Fibroblast of skin of right biceps (primary cell): ENCODE measurements around the gene KRT23.
"Not testable (repeated sequence)": the region's sequence is repeated elsewhere in the genome, so short reads cannot be mapped to it uniquely, and the experiment has no call there.

Experiments used
- DNase-seq: peaks from one replicate; pipeline ENCODE4 v3.0.0-alpha.2; 2013

The KRT23 gene

DNA sequence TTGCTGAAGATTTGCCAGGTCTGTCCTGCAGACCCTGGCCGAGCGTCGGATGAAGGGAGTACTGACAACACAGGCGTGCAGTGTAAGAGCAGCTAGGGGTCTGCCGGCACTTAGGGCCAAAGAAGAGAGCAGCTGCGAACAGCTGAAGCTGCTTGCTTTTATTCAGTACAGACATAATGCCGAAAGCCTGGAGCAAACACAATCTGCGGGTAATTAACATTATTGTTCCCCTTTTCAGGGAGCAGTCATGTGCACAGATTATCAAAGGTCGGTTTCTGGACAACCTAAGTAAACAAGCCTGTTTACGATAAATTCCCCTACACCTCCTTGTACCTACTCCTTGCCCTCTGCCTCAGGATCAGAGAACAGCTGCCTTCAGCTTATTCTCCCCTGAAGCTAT lies 12.0 kb upstream of the KRT23 start:
- DNase-seq = no peak

DNA sequence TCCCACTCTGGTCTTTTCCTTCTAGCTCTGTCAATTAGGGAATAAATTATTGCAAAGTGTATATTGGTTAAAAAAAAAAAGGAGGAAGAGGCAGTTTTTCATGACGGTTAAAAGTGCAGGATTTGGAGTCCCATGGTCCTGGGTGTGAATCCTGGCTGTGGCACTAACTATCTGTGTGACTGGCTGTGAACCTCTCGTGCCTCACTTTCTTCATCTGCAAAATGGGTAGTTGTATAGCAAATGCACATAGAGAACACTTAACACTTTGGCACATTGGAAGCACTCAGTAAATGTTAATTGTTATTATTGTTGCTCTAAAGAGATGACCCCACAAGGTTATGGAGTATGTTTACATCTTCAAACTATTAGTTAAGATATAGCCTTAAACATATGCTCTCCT lies 10.5 kb upstream of the KRT23 start:
- no peak for DNase-seq

DNA sequence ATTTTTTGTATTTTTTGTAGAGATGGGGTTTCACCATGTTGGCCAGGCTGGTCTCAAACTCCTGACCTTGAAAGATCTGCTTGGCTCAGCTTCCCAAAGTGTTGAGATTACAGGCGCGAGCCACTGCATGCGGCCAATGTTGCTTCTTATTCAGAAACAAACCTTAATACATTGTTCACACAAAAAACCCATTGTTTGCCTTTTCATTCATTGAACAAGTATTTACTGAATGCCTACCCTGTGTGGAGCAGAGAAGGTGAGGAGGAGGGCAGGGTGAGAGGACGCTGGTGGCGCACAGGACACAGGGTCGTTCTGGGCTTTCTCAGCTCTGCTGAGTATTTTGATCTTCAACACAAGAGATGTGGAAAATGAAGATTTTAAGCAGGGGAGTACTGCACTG lies 8.0 kb upstream of the KRT23 start:
- no peak for DNase-seq

DNA sequence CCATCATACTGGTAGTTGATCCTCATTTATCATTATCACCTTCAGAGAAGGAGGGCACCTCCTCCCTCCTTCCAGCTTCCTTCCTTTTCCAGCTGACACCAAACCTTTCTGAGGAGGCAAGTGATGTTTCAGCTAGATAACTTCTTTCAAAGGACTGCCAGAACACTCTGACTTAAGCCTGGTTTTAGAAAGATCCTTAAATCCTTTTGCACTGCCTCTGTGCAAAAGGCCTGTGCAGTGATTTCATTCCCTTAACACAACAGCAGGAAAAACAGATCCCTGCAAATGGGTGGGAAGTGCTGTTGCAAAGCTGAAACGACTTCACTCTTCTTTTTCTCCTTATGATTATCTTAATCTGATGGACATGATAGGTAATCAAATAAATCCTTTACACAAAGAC lies 7.1 kb upstream of the KRT23 start:
- no peak for DNase-seq

DNA sequence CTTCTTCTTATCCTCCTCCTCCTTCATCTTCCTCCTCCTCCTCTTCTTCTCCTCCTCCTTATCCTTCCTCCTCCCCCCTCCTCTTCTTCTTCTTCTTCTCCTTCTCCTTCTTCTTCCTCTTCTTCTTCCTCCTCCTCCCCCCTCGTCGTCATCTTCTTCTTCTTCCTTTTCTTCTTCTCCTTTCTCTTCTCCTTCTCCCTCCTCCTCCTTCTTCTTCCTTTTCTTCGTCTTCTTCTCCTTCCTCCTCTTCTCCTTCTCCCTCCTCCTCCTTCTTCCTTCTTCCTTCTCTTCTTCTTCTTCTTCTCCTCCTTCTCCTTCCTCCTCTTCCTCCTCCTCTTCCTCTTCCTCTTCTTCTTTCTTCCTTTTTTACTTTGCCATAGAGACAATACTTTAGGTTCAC lies 5.1 kb upstream of the KRT23 start:
- no peak for DNase-seq

DNA sequence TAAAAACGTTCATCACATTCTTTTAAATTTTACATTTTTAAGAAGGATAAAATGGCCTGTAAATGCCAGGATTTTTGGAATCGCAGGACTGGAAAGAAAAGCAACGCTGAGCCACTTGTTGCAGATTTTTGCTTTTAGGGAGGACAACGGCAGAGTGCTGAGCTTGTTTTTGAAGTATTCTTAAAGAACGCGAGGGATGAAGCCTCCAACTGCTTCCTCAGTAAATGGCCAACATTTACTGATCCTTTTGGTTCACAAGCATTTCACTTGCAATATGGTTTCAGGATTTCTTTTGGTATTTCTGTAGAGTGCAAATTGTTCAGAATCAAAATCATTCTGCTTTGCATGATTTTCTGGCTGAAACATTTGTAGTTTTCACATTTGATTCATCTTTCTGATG lies 2.8 kb upstream of the KRT23 start:
- no peak for DNase-seq

DNA sequence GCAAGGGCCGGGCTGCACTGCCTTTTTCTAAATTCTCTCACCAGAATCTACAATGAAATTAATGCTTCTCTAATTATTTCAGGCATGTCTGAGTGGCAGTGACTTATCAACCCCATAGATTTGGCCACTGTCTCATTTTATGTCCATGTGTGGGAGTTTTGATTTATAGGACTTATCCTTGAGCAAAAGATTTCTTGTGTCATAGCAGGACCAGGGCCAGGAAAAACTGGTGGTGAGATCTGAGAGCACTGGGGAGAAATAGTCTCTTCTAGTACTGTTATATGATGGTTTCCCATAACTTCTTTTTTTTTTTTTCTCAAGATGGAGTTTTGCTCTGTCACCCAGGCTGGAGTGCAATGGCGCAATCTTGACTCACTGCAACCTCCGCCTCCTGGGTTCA lies 1.5 kb upstream of the KRT23 start:
- peak; percentile 20 for DNase-seq

DNA sequence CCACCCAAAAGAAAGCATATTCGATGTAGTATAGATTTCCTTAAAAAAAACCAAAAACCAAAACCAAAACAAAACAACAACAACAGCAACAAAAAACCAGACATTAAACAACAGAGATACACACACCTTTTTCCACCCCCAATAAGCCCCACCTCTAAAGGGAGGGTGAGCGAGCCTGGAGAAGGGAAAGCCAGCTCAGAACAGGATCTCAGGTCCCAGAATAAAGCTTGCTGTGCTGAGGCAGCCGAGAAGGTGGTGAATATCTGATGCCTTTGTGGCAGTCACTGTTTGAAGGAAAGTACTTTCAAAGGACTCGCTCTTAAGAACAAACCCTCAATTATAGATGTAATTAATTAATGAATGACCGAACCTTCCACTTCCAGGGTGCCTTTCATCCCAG lies 470 bp downstream of the KRT23 start:
- no peak for DNase-seq

DNA sequence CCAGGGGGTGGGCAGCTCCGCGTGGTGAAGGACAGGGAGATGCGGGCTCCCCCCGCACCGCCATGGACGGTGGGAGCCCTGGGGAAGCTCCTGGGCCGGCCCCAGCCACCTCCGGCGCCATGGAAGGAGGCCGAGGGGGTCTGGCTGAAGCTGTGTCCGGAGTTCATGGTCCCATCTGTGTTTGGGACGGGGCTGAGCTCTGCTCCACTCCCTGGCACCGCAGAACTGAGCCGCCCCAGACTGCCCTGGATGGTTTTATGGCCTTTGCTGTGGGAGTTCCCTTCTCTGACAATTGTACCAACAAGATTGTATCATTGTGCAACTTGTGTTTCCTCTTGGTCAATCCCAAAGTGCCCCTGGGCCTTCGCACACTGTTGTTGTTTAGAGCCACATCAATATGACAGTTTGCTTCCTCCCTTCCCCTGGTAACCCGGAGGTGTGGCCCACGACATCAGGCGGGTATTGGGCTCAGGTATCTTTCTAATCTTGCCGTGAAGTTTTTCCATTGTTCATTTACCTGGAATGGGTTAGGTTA lies 942 bp downstream of the KRT23 start:
- DNase-seq = no peak

DNA sequence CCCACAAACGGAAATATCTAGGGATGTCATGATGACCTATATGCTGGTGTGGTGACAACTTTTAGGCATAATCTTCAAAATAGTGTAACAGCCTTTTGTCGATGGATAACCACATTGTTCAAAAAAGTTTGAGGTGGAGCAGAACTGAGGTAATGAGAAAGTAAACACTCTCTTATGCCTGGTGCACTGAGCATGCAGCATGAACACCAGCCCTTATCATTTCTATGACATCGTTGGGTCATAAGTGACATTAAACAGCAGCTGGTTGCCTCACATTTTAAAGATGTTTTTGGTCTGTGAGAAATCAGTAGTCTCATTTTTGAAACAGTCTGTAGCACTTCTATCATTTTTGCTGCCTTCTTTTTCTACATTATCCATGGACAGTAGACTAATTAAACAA lies 1.8 kb downstream of the KRT23 start:
- DNase-seq = no peak

DNA sequence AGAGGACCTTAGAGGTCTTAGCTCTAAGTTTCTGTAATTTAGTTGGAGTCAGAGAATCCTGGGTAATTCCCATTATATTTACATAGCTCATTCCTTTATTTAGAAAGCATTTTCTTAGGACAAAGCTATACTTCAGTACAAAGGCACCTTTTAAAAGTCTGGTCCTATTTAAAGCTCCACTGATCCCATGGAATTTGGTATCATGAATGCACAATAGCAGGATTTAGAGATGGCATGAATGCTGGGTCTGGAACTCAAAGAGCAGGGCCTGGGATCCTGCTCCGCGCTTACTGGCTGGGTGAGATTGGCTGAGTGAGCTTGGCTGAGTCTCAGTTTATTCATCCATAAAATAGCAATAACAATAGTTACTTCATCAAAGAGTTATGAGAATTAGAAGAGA lies 4.8 kb downstream of the KRT23 start:
- no peak for DNase-seq

DNA sequence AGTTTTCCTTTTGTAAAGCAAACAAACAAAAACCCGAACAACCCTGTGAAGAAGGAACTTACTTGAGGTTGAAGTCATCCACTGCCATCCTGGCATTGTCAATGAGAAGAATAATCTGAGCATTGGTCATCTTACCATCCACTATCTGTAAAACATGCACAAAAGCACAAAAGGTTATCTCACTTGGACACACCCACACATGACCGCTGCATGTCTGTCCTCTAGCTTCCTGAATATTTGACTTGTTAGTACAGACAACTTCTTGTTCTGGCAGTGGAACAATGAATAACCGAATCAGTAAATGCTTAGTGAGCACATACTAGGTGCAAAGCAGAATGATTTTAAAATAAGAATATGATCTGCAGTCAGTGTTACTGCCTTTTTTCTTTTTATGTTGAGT lies 6.1 kb downstream of the KRT23 start:
- DNase-seq = no peak

DNA sequence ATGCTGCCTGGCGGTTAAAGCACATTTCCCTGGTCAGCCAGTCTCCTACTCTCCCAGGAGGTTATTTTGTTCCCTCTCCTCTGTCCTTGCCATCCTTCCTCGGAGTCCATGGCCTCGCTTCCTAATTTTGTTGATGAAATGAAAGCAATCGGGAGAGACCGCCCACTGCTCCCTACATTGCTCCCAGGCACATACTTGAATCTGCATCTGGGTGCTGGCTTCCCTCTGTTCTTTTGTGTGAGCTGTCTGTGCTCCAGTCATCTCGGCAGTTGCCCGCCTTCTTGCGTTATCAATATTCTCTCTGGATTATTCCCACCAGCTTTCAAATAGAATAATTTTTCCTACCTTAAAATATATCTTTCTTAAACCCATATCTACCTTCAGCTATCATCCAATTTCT lies 11.1 kb downstream of the KRT23 start:
- DNase-seq = no peak

DNA sequence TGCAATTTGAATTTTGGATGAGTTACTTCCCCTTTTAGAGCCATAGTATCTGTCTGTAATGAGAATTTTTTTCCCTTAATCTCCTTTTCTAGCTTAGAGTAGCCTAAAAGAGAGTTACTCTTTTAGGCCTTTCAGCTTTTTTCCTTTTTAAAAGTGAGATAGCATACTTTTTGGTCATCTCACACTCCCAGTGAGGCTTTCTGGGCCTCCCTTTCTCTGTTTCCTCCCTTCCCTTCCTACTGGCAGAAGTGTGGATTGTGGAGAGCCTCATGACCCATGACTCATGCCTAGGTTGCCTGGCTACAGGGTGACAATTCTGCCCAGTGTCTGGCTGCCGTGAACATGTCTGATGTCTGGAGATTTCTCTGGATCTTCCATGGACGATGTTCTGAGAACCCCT lies 15.2 kb downstream of the KRT23 start:
- DNase-seq = peak; percentile 80

DNA sequence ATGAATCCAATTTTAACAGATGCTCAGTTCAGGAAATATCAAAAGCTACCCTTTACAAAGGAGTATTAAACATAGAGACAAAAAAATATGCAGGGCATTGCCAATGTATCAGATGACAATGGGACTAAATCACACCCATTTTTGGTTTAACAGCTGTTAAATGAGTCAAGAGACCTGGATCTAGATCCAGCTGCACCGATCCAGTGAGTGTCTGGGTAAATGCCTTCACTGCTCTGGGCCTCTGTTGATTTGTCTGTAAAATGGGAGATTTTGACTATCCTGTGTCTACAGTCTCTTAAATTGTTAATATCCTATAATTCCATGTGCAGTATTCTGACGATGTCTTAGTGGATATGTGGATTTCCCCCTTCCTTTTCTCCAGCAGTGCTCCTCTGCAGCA lies 16.4 kb downstream of the KRT23 start:
- no peak for DNase-seq

DNA sequence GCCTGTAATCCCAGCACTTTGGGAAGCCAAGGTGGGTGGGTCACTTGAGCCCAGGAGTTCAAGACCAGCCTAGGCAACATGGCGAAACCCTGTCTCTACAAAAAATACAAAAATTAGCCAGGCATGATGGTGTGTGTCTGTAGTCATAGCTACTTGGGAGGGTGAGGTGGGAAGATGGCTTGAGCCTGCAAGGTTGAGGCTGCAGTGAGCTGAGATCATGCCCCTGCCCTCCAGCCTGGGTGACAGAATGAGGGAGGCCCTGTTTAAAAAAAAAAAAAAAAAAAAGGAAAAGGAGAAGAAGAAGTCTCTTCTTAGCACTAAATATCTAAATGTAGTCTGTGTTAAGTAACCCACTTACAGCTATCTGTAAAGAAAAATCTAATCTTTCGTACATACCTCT lies 20.3 kb downstream of the KRT23 start:
- DNase-seq = not testable (repeated sequence)

DNA sequence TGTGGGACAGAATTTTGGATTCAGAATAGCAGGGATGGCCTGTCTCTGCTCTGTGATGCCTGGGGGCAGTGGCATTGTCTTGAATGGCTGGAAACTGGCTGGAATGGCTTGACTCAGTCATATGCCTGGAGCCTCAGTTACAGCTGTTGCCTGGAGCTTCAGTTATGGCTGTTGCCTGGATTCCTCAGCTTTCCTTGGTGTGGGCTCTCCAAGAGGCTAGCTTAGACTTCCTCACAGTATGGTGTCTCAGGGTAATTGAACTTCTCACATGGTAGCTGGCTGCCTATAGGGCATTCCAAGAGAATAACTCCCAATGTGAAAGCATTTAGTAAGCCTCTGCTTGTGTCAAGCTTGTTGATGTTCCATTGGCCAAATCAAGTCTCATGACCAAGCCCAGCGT lies 21.1 kb downstream of the KRT23 start:
- DNase-seq = no peak

DNA sequence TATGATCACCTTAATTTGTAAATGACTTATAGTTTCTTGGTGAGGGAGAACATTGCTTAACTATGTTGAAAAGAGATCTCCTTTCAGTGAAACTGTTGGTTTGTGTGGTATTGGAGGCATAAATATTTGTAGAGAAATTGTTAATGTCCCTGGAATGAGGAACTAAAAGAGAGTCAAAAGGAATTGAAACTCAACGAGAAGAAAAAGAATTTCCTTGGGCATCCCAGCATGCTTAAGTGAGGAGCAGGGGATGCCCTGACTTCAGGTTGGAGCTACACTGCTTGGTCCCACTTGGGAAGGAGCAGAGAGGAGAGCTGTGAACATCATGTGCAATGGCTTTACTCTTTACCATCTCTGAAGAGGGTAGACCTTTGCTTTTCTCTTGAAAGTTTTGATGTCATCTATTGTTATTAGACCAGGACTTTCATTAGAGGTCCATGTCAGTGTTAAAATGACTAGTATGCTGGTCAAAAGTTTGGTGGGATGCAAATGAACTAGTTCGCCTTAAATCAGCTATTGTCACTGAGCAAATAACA lies 21.7 kb downstream of the KRT23 start:
- peak; percentile 72 for DNase-seq

DNA sequence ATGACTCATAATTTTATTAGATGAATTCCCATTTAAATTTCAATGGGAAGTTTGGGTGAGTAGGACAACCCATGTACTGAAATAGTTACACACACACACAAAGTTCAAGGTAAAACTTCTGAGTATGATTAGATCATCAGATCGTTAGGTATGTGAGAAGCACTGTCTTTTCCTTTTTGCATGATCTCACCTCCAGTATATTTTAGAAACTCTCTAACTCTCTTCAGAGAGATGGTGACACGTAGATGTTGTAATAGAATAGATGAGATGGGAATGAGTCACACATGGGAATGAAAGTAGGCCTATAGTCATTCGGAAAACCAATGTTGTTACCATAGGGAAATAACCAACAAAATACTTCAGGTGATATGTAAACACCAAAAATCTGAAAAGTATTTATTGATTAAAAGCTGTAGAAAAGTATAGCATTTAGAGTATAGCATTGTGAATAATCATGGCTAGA lies 22.2 kb downstream of the KRT23 start:
- DNase-seq = peak; percentile 97

DNA sequence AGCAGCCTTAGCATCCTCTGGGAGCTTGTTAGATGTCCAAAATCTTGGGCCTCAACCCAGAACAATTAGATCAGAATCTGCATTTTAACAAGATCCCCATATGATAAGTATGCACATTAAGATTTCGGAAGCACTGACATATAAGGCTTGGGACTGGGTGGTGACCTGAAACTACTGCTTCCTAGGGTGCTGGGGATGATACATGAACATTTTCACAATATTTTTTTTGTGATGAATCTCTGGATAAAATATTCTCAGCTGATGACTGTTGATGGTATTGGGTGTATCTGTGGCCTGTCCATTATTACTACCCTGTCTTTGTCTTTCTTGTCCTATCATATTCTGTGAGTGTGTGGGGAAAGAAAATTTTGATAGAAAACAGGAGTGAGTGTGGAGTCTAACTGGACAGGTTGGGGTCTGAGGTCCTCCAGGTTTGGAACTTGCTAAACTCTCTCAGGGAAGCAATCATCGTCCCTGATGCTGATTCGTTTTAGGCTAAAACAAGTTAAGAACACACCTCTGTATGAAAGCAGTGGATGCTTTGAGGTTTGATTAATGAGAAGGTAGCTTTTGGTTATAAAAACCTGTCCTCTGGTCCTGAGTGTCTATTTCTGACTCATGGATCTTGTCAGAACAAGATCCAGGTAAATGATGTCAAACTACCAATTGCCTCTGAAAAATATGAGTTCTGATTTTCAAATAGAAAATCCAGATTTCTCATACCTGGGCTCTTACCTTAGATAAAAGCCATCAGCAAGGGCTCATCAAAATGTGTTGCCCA lies 23.2 kb downstream of the KRT23 start:
- DNase-seq = peak; percentile 13

DNA sequence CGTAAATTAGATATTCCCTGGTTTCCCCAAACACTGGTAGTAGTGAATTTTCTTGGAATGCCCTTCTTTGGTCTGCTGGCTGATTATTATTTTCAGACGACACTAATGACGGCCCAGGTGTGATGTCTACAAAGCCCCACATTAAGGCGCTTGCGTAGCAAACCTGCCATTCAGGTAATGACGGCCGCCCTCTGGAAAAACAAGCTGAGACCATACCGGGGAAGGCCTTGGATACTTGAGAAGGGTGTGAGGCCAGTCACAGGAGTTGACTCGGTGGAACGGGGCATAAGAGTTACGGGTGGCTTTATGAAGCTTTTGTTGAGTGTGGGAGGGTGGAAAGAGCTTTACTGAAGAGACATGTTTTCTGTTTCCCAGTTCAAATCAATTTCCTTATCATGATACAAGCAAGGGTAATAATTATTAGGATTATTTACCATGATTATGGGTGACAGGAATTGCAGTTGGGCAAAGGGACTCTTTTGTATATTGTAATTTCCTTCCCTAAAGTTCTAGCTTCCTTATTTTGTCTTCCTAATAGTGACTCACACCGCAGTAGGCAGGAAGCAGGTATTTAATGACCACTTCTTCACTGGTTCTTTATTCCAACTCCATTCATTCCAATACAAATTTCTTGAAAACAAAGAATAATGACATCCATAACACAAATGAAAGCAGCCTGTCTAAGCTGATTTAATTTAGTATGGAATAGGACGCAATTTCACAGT lies 24.8 kb downstream of the KRT23 start:
- DNase-seq = no peak

DNA sequence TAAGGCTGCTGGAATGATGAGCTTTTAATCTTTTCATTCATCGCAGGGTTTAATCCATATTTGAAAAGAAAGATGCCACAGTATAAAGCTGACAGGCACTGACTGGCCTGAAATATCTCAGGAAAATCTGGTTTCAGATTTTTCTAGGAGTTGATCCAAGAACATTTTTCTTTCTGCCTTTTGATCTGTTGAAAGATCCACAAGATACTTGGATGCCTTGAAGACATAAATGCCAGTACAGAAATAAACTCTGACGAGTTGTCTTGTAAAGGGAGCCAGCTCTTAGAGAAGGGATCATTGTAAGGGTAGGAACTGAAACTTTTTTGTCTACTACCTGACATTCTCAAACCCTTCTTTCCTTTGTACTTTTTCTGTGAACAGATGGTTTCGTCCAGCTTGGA lies 27.0 kb downstream of the KRT23 start:
- peak; percentile 93 for DNase-seq

DNA sequence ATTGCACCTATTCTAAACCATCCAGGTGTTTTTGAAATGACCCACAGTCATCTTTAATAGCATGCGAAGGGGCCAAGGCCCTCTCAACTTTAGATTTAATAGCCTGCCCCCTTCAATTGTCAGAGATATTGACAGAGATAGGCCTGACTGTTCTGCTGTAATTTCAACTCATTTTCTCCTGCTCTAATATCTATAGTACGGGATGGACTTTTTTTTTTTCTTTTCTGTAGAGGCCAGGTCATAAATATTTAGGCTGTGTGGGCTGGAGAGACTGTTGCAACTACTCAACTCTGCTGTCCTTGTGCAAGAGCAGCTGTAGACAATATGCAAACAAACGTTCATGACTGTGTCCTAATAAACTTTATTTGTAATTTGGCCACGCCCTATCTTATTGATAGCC lies 27.7 kb downstream of the KRT23 start:
- DNase-seq = peak; percentile 54

DNA sequence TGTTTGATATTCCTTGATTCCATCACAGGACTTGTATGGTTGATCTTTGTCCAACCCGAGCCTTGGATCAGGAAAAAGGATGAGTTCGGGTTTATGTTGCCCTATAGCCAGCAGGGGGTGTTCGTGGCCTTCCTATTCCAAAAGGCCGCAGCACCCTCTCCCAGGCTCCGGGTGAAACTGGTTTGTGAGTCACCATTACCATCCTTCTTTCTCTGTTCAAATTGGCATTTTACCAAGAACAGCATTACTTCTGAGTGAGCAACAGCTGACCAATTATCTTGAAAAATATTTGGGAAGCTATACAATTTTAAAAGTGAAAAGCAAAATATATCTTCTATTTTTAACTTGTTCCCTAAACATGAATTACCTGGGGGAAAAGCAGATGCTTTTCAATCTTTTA lies 28.1 kb downstream of the KRT23 start:
- DNase-seq = peak; percentile 98
